ENCODE data around the gene DGUOK. TPM values are rescaled to one million over a fixed set of nuclear protein-coding genes. Genes with fewer than 3 reads are reported as not detected.
A peak's percentile ranks its signal among the peaks of the same experiment; 100 is the strongest.

DGUOK gene
- polyA plus RNA-seq, 1 donor (not counting 4 experiments of a cell fraction or from before 2014, with no cell fraction given) = 102 TPM

- TF ChIP-seq EZH2 (IDR thresholded peaks at IDR 0.05; ENCODE audit: low read length) = no peak
- TF ChIP-seq, protein P1, sequence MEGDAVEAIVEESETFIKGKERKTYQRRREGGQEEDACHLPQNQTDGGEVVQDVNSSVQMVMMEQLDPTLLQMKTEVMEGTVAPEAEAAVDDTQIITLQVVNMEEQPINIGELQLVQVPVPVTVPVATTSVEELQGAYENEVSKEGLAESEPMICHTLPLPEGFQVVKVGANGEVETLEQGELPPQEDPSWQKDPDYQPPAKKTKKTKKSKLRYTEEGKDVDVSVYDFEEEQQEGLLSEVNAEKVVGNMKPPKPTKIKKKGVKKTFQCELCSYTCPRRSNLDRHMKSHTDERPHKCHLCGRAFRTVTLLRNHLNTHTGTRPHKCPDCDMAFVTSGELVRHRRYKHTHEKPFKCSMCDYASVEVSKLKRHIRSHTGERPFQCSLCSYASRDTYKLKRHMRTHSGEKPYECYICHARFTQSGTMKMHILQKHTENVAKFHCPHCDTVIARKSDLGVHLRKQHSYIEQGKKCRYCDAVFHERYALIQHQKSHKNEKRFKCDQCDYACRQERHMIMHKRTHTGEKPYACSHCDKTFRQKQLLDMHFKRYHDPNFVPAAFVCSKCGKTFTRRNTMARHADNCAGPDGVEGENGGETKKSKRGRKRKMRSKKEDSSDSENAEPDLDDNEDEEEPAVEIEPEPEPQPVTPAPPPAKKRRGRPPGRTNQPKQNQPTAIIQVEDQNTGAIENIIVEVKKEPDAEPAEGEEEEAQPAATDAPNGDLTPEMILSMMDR (optimal IDR thresholded peaks at IDR 0.05 in 1 of 3, IDR thresholded peaks at IDR 0.05 in 1 of 3, conservative IDR thresholded peaks at IDR 0.05 in 1 of 3; ENCODE audit: extremely low read depth in 1 of 3, insufficient read depth in 2 of 3, low read length in 3 of 3) = no peak
- FAIRE-seq (no peak), DNase-seq (ENCODE audit: low read depth, low spot score) (no peak)
- no peak overlapping the region for H3K4me3 ChIP-seq (ENCODE audit: control insufficient read depth in 2 of 3, extremely low read depth in 1 of 3, insufficient read depth in 2 of 3, low read depth in 1 of 3, low read length in 3 of 3)
- dilution Hi-C loops (cut with MboI; ENCODE audit: extremely low pct_ligation_motif_present, low sequenced_read_pairs) = no loop called here
- H3K27me3 ChIP-seq (ENCODE audit: control insufficient read depth, extremely low read depth, insufficient read depth, low read length) = no peaks in the 10 kb centered on the region
- H3K4me1 ChIP-seq (ENCODE audit: control insufficient read depth, extremely low read depth, insufficient read depth, low read length) = peaks cover 85% of the 10 kb centered on the region
- no peak overlapping the region for H3K27ac ChIP-seq (ENCODE audit: control insufficient read depth, insufficient read depth, low read length)
- peaks cover 7% of the 10 kb centered on the region for H3K9me1 ChIP-seq (ENCODE audit: control insufficient read depth, extremely low read depth, insufficient read depth, low read length)
- H3K9ac ChIP-seq (ENCODE audit: control insufficient read depth, extremely low read depth, insufficient read depth, low read length) = no peak overlapping the region
- peaks cover 4% of the 10 kb centered on the region for H4K20me1 ChIP-seq (ENCODE audit: control insufficient read depth, extremely low read depth, insufficient read depth, low read length)
- H3K79me2 ChIP-seq (ENCODE audit: control insufficient read depth, insufficient read depth, low read length) = peaks cover 60% of the 10 kb centered on the region
- no peak overlapping the region for H3K4me2 ChIP-seq (ENCODE audit: control insufficient read depth, extremely low read depth, insufficient read depth, low read depth, low read length)
- no peaks in the 10 kb centered on the region for H3K9me3 ChIP-seq (ENCODE audit: control insufficient read depth, low read depth, low read length)
- H2AFZ ChIP-seq (ENCODE audit: control insufficient read depth, low read length) = no peak overlapping the region
- H3K36me3 ChIP-seq (ENCODE audit: control insufficient read depth in 2 of 2, extremely low read depth in 1 of 2, insufficient read depth in 2 of 2, low read length in 2 of 2) = peaks cover 3 to 14% of the 10 kb centered on the region in 2 experiments
Measured at GRCh38 chr2:73935641-73936040, 9.0 kb downstream of the DGUOK start.

DNA sequence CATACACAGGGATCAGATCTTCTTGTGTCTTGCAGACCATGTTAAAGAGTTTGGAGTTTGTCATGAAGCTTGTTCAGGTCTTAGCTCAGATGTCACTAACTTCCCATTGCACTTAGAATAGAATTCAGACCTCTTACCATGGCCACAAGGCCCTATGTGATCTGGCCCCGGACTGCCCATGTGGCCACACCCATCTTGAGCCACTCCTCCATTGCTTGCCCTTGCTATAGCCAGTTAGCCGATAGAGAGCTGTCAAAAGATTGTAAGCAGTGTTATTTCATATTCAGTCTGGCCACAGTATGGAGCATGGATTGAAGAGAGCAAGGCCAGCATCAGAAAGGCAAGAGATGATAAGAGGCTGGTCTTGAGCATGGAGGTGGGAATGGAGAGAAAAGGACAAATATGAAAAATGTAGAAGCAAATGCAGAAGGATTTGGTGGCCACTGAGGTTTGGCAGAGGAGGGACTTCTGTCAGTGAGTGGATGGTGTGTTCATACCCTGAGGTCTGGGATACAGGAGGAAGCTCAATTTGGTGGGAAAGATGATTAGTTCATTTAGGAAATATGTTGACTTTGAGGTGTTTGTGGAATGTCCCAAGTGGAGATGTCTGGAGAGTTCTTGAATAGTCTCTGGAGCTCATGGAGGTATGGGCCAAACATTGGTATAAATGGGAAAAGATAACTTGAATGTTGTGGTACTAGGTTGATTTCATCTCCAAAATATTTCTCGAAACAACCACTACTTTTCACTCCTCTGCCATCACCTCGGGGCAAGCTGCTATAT lies 10.6 kb downstream of the DGUOK start:
- peak; percentile 17 for FAIRE-seq
- peak overlapping the region; percentile 85 for H3K27ac ChIP-seq (ENCODE audit: control insufficient read depth, insufficient read depth, low read length)

More for the DNA sequence above, 10.6 kb downstream of the DGUOK start:
- no peak for TF ChIP-seq EZH2 (IDR thresholded peaks at IDR 0.05; ENCODE audit: low read length)
- TF ChIP-seq, protein P1 (optimal IDR thresholded peaks at IDR 0.05 in 1 of 3, IDR thresholded peaks at IDR 0.05 in 1 of 3, conservative IDR thresholded peaks at IDR 0.05 in 1 of 3; ENCODE audit: extremely low read depth in 1 of 3, insufficient read depth in 2 of 3, low read length in 3 of 3) = no peak
- H3K9me3 ChIP-seq (ENCODE audit: control insufficient read depth, low read depth, low read length) = no peaks in the 10 kb centered on the region
- peaks cover 3% of the 10 kb centered on the region for H3K9me1 ChIP-seq (ENCODE audit: control insufficient read depth, extremely low read depth, insufficient read depth, low read length)
- peaks cover 60% of the 10 kb centered on the region for H3K79me2 ChIP-seq (ENCODE audit: control insufficient read depth, insufficient read depth, low read length)
- H3K4me1 ChIP-seq (ENCODE audit: control insufficient read depth, extremely low read depth, insufficient read depth, low read length) = peaks cover 76% of the 10 kb centered on the region
- peak overlapping the region; percentile 56 for H3K4me2 ChIP-seq (ENCODE audit: control insufficient read depth, extremely low read depth, insufficient read depth, low read depth, low read length)
- H3K9ac ChIP-seq (ENCODE audit: control insufficient read depth, extremely low read depth, insufficient read depth, low read length) = no peak overlapping the region
- no peak overlapping the region for H2AFZ ChIP-seq (ENCODE audit: control insufficient read depth, low read length)
- DNase-seq (ENCODE audit: low read depth, low spot score) = no peak
- H3K36me3 ChIP-seq (ENCODE audit: control insufficient read depth in 2 of 2, extremely low read depth in 1 of 2, insufficient read depth in 2 of 2, low read length in 2 of 2) = peaks cover 3 to 15% of the 10 kb centered on the region in 2 experiments
- H3K4me3 ChIP-seq (ENCODE audit: control insufficient read depth in 2 of 3, extremely low read depth in 1 of 3, insufficient read depth in 2 of 3, low read depth in 1 of 3, low read length in 3 of 3) = no peak overlapping the region
- dilution Hi-C loops (cut with MboI; ENCODE audit: extremely low pct_ligation_motif_present, low sequenced_read_pairs) = no loop called here
- peaks cover under 1% of the 10 kb centered on the region for H4K20me1 ChIP-seq (ENCODE audit: control insufficient read depth, extremely low read depth, insufficient read depth, low read length)
- H3K27me3 ChIP-seq (ENCODE audit: control insufficient read depth, extremely low read depth, insufficient read depth, low read length) = no peaks in the 10 kb centered on the region
